C4-2B (cell line): ENCODE measurements around the gene ITIH5.

Experiments used
- ZFX ChIP-seq: fragments of 450-650 bp; IDR thresholded peaks from 2 replicates; pipeline ENCODE4 v1.6.1; 2017
- TF ChIP-seq, protein P1 (sequence below): fragments of 450-650 bp; conservative IDR thresholded peaks from 2 replicates; pipeline ENCODE4 v1.5.1; 2017; ENCODE audit warnings: mild to moderate bottlenecking

DNA sequence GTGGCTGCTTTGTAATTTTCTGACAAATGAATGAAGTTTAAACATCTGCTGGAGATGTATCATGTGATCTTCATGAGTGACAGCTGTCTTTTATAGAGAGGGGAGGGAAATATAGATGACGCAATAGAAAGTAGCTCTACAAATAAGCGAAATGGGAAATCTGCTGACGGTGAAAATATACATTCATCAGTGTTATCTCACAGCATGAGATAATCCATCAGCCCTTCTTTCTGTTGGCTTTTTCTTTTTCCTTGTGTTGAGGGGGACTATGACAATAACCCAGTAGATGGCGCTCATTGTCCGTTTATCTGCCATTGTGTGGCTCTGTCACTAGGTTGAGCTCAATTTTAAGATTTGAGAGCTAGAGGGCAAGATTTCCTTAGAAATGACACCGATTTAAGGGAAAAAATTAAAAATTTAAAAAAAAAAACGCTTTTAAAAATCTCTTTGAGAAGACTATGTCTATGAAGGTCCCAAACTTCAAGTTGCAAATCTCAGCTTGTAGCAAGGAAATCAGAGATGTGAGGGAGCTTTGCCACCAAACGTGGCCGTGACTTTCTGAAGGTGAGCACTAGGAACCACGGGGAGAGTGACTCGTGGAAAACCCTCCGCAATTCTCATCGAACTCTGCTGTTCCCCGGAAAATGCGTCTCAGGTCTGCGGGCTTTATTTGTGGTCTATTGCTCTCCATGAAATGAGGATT is 141.3 kb downstream of the ITIH5 start:
- TF ChIP-seq, protein P1, sequence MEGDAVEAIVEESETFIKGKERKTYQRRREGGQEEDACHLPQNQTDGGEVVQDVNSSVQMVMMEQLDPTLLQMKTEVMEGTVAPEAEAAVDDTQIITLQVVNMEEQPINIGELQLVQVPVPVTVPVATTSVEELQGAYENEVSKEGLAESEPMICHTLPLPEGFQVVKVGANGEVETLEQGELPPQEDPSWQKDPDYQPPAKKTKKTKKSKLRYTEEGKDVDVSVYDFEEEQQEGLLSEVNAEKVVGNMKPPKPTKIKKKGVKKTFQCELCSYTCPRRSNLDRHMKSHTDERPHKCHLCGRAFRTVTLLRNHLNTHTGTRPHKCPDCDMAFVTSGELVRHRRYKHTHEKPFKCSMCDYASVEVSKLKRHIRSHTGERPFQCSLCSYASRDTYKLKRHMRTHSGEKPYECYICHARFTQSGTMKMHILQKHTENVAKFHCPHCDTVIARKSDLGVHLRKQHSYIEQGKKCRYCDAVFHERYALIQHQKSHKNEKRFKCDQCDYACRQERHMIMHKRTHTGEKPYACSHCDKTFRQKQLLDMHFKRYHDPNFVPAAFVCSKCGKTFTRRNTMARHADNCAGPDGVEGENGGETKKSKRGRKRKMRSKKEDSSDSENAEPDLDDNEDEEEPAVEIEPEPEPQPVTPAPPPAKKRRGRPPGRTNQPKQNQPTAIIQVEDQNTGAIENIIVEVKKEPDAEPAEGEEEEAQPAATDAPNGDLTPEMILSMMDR, result peak; percentile 87
- no peak for TF ChIP-seq ZFX
